Mesendoderm (in vitro differentiated cells): ENCODE measurements around the gene SNX25.

Experiments
- DNase-seq: peaks from one replicate; pipeline ENCODE4 v3.0.0; 2013
- H2AK5ac ChIP-seq: 2 replicates; pipeline ENCODE4 v1.6.1; 2013; ENCODE audit warnings: low read length, inconsistent platforms
- H2BK120ac ChIP-seq: 2 replicates; pipeline ENCODE4 v1.6.1; 2013; ENCODE audit warnings: low read depth, mild to moderate bottlenecking, low read length, moderate library complexity, mixed read lengths
- H2BK15ac ChIP-seq: replicated peaks from 2 replicates; pipeline ENCODE4 v1.6.1; 2013; ENCODE audit warnings: low read depth, mild to moderate bottlenecking, moderate library complexity
- H2BK5ac ChIP-seq: 2 replicates; pipeline ENCODE4 v1.6.1; 2013; ENCODE audit warnings: low read length, inconsistent platforms
- H3K18ac ChIP-seq: 2 replicates; pipeline ENCODE4 v1.6.1; 2013; ENCODE audit warnings: mild to moderate bottlenecking, low read length, mixed read lengths
- H3K23ac ChIP-seq: one replicate; pipeline ENCODE4 v1.6.1; 2013; ENCODE audit warnings: low read length
- H3K27ac ChIP-seq: 2 replicates; pipeline ENCODE4 v1.5.1; 2013; ENCODE audit warnings: low read depth, mild to moderate bottlenecking, inconsistent platforms, low read length, moderate library complexity
- H3K27me3 ChIP-seq: 2 replicates; pipeline ENCODE4 v1.6.1; 2013; ENCODE audit warnings: low read length, control low read depth, mild to moderate bottlenecking, inconsistent platforms; ENCODE audit not compliant: insufficient read depth, poor library complexity
- H3K36me3 ChIP-seq: 2 replicates; pipeline ENCODE4 v1.6.1; 2013; ENCODE audit warnings: low read length, inconsistent platforms; ENCODE audit not compliant: control insufficient read depth, insufficient read depth
- H3K4ac ChIP-seq: one replicate; pipeline ENCODE4 v1.6.1; 2013; ENCODE audit warnings: low read depth, mild to moderate bottlenecking, low read length, moderate library complexity
- H3K4me1 ChIP-seq: 2 replicates; pipeline ENCODE4 v1.6.1; 2013; ENCODE audit warnings: low read depth, low read length, inconsistent platforms; ENCODE audit not compliant: control insufficient read depth
- H3K4me2 ChIP-seq: 2 replicates; pipeline ENCODE4 v1.6.1; 2013; ENCODE audit warnings: low read length
- H3K4me3 ChIP-seq: 2 replicates; pipeline ENCODE4 v1.5.1; 2013; ENCODE audit warnings: mild to moderate bottlenecking, low read length
- H3K56ac ChIP-seq: one replicate; pipeline ENCODE4 v1.6.1; 2013; ENCODE audit warnings: low read length
- H3K79me1 ChIP-seq: 2 replicates; pipeline ENCODE4 v1.6.1; 2013; ENCODE audit warnings: low read length, inconsistent platforms
- H3K79me2 ChIP-seq: 2 replicates; pipeline ENCODE4 v1.6.1; 2013; ENCODE audit warnings: mild to moderate bottlenecking, low read length; ENCODE audit not compliant: control insufficient read depth, insufficient read depth
- H3K9ac ChIP-seq: 2 replicates; pipeline ENCODE4 v1.6.1; 2013; ENCODE audit warnings: low read length, inconsistent platforms
- H4K5ac ChIP-seq: one replicate; pipeline ENCODE4 v1.6.1; 2013; ENCODE audit warnings: low read length
- H4K8ac ChIP-seq: one replicate; pipeline ENCODE4 v1.6.1; 2013; ENCODE audit warnings: low read depth, mild to moderate bottlenecking, control low read depth, low read length, moderate library complexity
- WGBS: extraction: QIAGEN DNeasy Blood & Tissue Kit; methylation state at CpG from one replicate; pipeline ENCODE4 v1.1.7; 2013; ENCODE audit warnings: low lambda C conversion rate, missing lambda C conversion rate; ENCODE audit not compliant: insufficient coverage; ENCODE audit errors: extremely low coverage; 5-methylcytosine and 5-hydroxymethylcytosine counted together

SNX25 gene

GRCh38 chr4:185182239-185182638, 27.2 kb upstream of the SNX25 start:
- Histone ChIP-seq H3K27ac (peak overlapping the region; percentile 55), H3K23ac (no peak overlapping the region), H3K9ac (no peak overlapping the region), H4K5ac (no peak overlapping the region), H3K4me3 (no peak overlapping the region), H2BK15ac (no peak overlapping the region), H3K4me1 (peaks cover 7% of the 10 kb centered on the region), H3K27me3 (no peaks in the 10 kb centered on the region), H3K4me2 (no peak overlapping the region), H2BK5ac (no peak overlapping the region), H2AK5ac (no peak overlapping the region), H3K79me2 (no peaks in the 10 kb centered on the region), H3K18ac (no peak overlapping the region), H3K56ac (peak overlapping the region; percentile 22), H2BK120ac (no peak overlapping the region), H3K36me3 (no peaks in the 10 kb centered on the region), H3K4ac (no peak overlapping the region), H3K79me1 (no peaks in the 10 kb centered on the region), H4K8ac (no peak overlapping the region)
- peak; percentile 77 for DNase-seq
- no CpG with 5 or more reads among the region's 2 CpGs for WGBS

- H4K8ac ChIP-seq, result no peak overlapping the region
- H3K79me1 ChIP-seq, result no peaks in the 10 kb centered on the region
- H2AK5ac ChIP-seq, result no peak overlapping the region
- no peak overlapping the region for H3K23ac ChIP-seq
- H3K36me3 ChIP-seq, result no peaks in the 10 kb centered on the region
- H2BK5ac ChIP-seq, result no peak overlapping the region
- no peak overlapping the region for H3K4me3 ChIP-seq
- WGBS, result no CpG with 5 or more reads among the region's 6 CpGs
- no peak overlapping the region for H3K27ac ChIP-seq
- H3K4me2 ChIP-seq, result no peak overlapping the region
- no peak overlapping the region for H3K9ac ChIP-seq
- no peak overlapping the region for H4K5ac ChIP-seq
- no peaks in the 10 kb centered on the region for H3K79me2 ChIP-seq
- peak overlapping the region; percentile 12 for H3K56ac ChIP-seq
- H2BK15ac ChIP-seq, result no peak overlapping the region
- H3K4me1 ChIP-seq, result peaks cover 7% of the 10 kb centered on the region
- no peak overlapping the region for H3K18ac ChIP-seq
- H3K4ac ChIP-seq, result no peak overlapping the region
- H3K27me3 ChIP-seq, result no peaks in the 10 kb centered on the region
- peak; percentile 81 for DNase-seq
- H2BK120ac ChIP-seq, result no peak overlapping the region
These were observed 25.6 kb upstream of the SNX25 start for GRCh38 chr4:185183622-185184281.

GRCh38 chr4:185186769-185187168, 22.6 kb upstream of the SNX25 start:
- H3K4ac ChIP-seq, result no peak overlapping the region
- H3K79me2 ChIP-seq, result no peaks in the 10 kb centered on the region
- no peak overlapping the region for H4K5ac ChIP-seq
- WGBS, result no CpG with 5 or more reads among the region's 3 CpGs
- H3K9ac ChIP-seq, result no peak overlapping the region
- no peak overlapping the region for H2BK15ac ChIP-seq
- H3K79me1 ChIP-seq, result no peaks in the 10 kb centered on the region
- peaks cover 5% of the 10 kb centered on the region for H3K4me1 ChIP-seq
- H3K23ac ChIP-seq, result no peak overlapping the region
- H2BK120ac ChIP-seq, result no peak overlapping the region
- H2AK5ac ChIP-seq, result no peak overlapping the region
- DNase-seq, result no peak
- H4K8ac ChIP-seq, result no peak overlapping the region
- no peaks in the 10 kb centered on the region for H3K36me3 ChIP-seq
- no peak overlapping the region for H3K56ac ChIP-seq
- H3K18ac ChIP-seq, result no peak overlapping the region
- no peak overlapping the region for H3K4me3 ChIP-seq
- no peak overlapping the region for H2BK5ac ChIP-seq
- H3K27ac ChIP-seq, result no peak overlapping the region
- H3K4me2 ChIP-seq, result no peak overlapping the region
- H3K27me3 ChIP-seq, result no peaks in the 10 kb centered on the region

GRCh38 chr4:185189606-185190305, 19.6 kb upstream of the SNX25 start:
- H2BK5ac ChIP-seq, result no peak overlapping the region
- no peak overlapping the region for H3K4me3 ChIP-seq
- H3K56ac ChIP-seq, result no peak overlapping the region
- no peaks in the 10 kb centered on the region for H3K36me3 ChIP-seq
- no peaks in the 10 kb centered on the region for H3K27me3 ChIP-seq
- H4K8ac ChIP-seq, result no peak overlapping the region
- H3K79me1 ChIP-seq, result peaks cover 1% of the 10 kb centered on the region
- H3K9ac ChIP-seq, result no peak overlapping the region
- no peak overlapping the region for H3K27ac ChIP-seq
- no peak overlapping the region for H2AK5ac ChIP-seq
- H3K79me2 ChIP-seq, result no peaks in the 10 kb centered on the region
- H3K4me2 ChIP-seq, result no peak overlapping the region
- no peak overlapping the region for H2BK15ac ChIP-seq
- H2BK120ac ChIP-seq, result no peak overlapping the region
- DNase-seq, result no peak
- no peak overlapping the region for H3K18ac ChIP-seq
- H4K5ac ChIP-seq, result no peak overlapping the region
- no peaks in the 10 kb centered on the region for H3K4me1 ChIP-seq
- H3K4ac ChIP-seq, result no peak overlapping the region
- WGBS, result 100% methylated on average over 1 of the region's 4 CpGs
- no peak overlapping the region for H3K23ac ChIP-seq

GRCh38 chr4:185190306-185190856, 19.0 kb upstream of the SNX25 start:
- Histone ChIP-seq H2BK5ac (no peak overlapping the region), H4K5ac (no peak overlapping the region), H3K79me2 (no peaks in the 10 kb centered on the region), H3K4me2 (no peak overlapping the region), H3K36me3 (no peaks in the 10 kb centered on the region), H3K27ac (no peak overlapping the region), H3K27me3 (no peaks in the 10 kb centered on the region), H2BK120ac (no peak overlapping the region), H3K79me1 (peaks cover 1% of the 10 kb centered on the region), H3K4me3 (no peak overlapping the region), H2BK15ac (no peak overlapping the region), H3K9ac (no peak overlapping the region), H3K4me1 (no peaks in the 10 kb centered on the region), H3K4ac (no peak overlapping the region), H4K8ac (no peak overlapping the region), H3K56ac (no peak overlapping the region), H3K18ac (no peak overlapping the region), H2AK5ac (no peak overlapping the region), H3K23ac (no peak overlapping the region)
- WGBS, result no CpG with 5 or more reads among the region's 6 CpGs
- DNase-seq, result no peak
